ENCODE results near the gene CELA1. TPM values are rescaled to one million over a fixed set of nuclear protein-coding genes. Genes with fewer than 3 reads are reported as not detected.
"Not testable (repeated sequence)": the region's sequence is repeated elsewhere in the genome, so short reads cannot be mapped to it uniquely, and the experiment has no call there.

The CELA1 gene
- total and polyA plus RNA-seq, 2 experiments from 2014 or later: not detected

DNA sequence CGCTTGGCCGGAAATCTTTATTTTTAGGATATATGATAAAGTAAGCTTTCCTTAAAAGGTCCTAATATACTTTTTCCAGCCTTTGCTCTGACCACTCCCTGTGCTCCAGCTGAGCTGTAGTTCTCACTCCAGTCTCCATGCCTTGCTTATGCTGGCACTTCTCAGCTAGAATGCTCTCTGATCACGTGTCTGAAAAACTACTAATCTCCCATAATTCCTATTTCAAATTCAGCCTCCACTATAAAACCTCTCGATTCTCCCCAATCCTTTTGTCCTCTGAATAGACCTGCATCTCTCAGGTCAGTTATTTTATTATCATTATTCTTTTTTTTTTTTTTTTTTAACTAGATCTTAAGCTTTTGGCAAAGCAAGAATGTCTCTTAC, 26.2 kb downstream of the CELA1 start:
- Histone ChIP-seq H3K27me3 (replicated peaks; ENCODE audit: insufficient read depth) (no peaks in the 10 kb centered on the region), H4K20me1 (ENCODE audit: insufficient read depth) (no peaks in the 10 kb centered on the region), H3K79me2 (ENCODE audit: insufficient read depth) (no peaks in the 10 kb centered on the region), H3K4me3 (no peak overlapping the region), H3K4me1 (ENCODE audit: insufficient read depth) (peaks cover 9% of the 10 kb centered on the region), H3K36me3 (ENCODE audit: low read depth) (no peaks in the 10 kb centered on the region), H3K9ac (no peak overlapping the region), H3K27ac (no peak overlapping the region), H2AFZ (peak overlapping the region; percentile 71; the same call in 1 of the 2 replicates), H3F3A (ENCODE audit: insufficient read depth) (no peaks in the 10 kb centered on the region), H3K4me2 (ENCODE audit: unreplicated experiment) (no peak overlapping the region), H3K9me3 (ENCODE audit: low read depth) (no peaks in the 10 kb centered on the region), H3K9me2 (ENCODE audit: insufficient read depth) (no peaks in the 10 kb centered on the region)
- TF ChIP-seq EZH2 (IDR thresholded peaks at IDR 0.05; ENCODE audit: insufficient read depth, poor library complexity, severe bottlenecking) (no peak), EZH2phosphoT487 (IDR thresholded peaks at IDR 0.05; ENCODE audit: insufficient read depth, low read depth) (no peak)
- WGBS, 2 experiments (ENCODE audit: low coverage in 1 of 2, low lambda C conversion rate in 2 of 2, missing lambda C conversion rate in 2 of 2): 41 to 42% methylated on average over 4 of the region's 4 CpGs
- in situ Hi-C loops (cut with MboI): no loop called here
- peak; percentile 15 for DNase-seq

DNA sequence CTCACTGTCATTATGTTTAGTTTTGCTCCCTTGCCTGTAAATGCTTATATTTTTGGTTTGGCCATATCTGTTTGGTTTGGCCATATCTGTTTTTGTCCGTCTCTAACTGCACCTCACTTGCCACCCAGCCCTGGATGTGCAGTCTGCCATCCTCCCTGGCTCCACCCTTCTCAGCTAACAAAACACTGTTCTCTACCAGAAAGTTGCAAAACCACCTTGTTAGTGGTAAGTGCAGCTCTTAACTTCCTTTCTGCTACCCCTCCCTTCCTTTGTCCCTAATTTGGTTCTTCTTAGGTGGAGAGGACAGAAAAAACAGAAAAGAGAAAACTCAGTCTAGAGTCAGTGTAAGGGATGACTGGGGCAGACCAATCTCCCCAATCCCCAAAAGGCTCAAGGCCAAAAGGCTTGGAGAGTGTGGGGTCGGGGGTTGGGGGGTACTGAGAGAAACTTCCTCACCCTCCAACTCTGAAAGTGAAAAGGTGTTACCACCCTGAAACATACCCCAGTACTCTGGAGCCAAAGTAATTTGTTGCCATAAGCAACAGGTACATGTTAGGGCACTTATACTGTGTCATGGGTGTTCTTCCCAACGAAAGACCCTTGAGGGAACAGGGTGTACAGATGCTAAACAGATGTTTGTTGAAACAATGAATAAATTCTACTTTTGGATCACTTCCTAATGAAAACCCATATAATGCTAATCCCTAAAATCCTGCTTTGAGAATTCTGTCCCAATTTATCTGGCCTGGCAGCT, 27.5 kb downstream of the CELA1 start:
- Histone ChIP-seq H3K4me2 (ENCODE audit: unreplicated experiment) (no peak overlapping the region), H3K27ac (no peak overlapping the region), H3F3A (ENCODE audit: insufficient read depth) (no peaks in the 10 kb centered on the region), H3K27me3 (replicated peaks; ENCODE audit: insufficient read depth) (no peaks in the 10 kb centered on the region), H3K9me3 (ENCODE audit: low read depth) (no peaks in the 10 kb centered on the region), H3K36me3 (ENCODE audit: low read depth) (no peaks in the 10 kb centered on the region), H3K9ac (no peak overlapping the region), H2AFZ (peak overlapping the region; percentile 29), H3K4me3 (no peak overlapping the region), H3K79me2 (ENCODE audit: insufficient read depth) (no peaks in the 10 kb centered on the region), H3K4me1 (ENCODE audit: insufficient read depth) (peaks cover 9% of the 10 kb centered on the region), H3K9me2 (ENCODE audit: insufficient read depth) (no peaks in the 10 kb centered on the region), H4K20me1 (ENCODE audit: insufficient read depth) (no peaks in the 10 kb centered on the region)
- in situ Hi-C loops (cut with MboI): no loop called here
- WGBS, 2 experiments (ENCODE audit: low coverage in 1 of 2, low lambda C conversion rate in 2 of 2, missing lambda C conversion rate in 2 of 2): 63 to 72% methylated on average over 3 of the region's 3 CpGs
- no peak for DNase-seq
- no peak for TF ChIP-seq EZH2 (IDR thresholded peaks at IDR 0.05; ENCODE audit: insufficient read depth, poor library complexity, severe bottlenecking)
- no peak for TF ChIP-seq EZH2phosphoT487 (IDR thresholded peaks at IDR 0.05; ENCODE audit: insufficient read depth, low read depth)

DNA sequence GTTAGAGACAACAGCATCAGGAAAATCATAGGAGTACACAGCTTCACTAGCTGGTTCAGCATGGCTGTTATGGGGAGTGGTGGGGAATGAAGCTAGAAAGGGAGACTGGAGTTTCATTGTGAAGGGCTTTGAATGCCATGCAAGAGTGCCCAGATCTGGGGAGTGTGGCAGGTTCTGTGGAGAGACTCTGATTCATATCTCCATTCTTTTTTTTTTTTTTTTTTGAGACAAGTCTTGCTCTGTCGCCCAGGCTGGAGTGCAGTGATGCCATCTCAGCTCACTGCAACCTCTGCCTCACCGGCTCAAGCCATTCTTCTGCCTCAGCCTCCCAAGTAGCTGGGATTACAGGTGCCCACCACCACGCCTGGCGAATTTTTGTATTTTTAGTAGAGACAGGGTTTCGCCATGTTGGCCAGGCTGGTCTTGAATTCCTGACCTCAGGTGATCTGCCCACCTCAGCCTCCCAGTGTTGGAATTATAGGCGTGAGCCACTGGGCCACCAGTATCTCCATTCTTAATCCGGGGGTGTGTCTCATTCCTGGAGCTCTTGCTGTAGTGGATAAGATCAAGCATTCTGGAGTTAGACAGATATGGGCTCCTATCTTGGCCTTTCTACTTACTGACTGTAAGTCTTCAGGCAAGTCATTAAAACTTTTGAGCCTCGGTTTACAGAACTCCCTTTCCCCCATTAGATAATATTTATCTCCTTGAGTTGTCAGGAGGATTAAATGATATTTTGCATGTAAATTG, 28.2 kb downstream of the CELA1 start:
- in situ Hi-C loops (cut with MboI); H3K9me3 ChIP-seq (ENCODE audit: low read depth); DNase-seq; H3F3A ChIP-seq (ENCODE audit: insufficient read depth); H3K4me2 ChIP-seq (ENCODE audit: unreplicated experiment); H3K27ac ChIP-seq; H3K4me3 ChIP-seq; H3K79me2 ChIP-seq (ENCODE audit: insufficient read depth); H3K4me1 ChIP-seq (ENCODE audit: insufficient read depth); H4K20me1 ChIP-seq (ENCODE audit: insufficient read depth); H3K36me3 ChIP-seq (ENCODE audit: low read depth); H3K27me3 ChIP-seq (replicated peaks; ENCODE audit: insufficient read depth); H3K9ac ChIP-seq; H3K9me2 ChIP-seq (ENCODE audit: insufficient read depth): not testable (repeated sequence)
- H2AFZ ChIP-seq: peak overlapping the region; percentile 29; the same call in 1 of the 2 replicates
- 90% methylated on average over 8 of the region's 8 CpGs for WGBS, 2 experiments (ENCODE audit: low coverage in 1 of 2, low lambda C conversion rate in 2 of 2, missing lambda C conversion rate in 2 of 2)

DNA sequence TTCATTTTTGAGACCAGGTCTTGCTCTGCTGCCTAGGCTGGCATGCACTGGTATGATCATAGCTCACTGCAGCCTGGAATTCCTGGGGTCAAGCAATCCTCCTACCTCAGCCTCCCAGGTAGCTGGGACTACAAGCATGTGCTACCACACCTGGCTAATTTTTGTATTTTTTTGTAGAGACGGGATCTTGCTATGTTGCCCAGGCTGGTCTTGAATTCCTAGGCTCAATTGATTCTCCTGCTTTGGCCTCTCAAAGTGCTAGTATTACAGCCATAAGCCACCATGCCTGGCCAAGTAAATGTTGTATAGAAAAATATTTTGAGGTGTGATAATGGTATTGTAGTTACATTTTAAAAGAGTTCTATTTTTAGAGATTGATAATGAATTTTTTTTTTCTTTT, 35.1 kb downstream of the CELA1 start:
- Histone ChIP-seq H3K79me2 (ENCODE audit: insufficient read depth) (no peaks in the 10 kb centered on the region), H3K27me3 (replicated peaks; ENCODE audit: insufficient read depth) (no peaks in the 10 kb centered on the region), H3K4me3 (no peak overlapping the region), H3K9ac (no peak overlapping the region), H3F3A (ENCODE audit: insufficient read depth) (peaks cover 19% of the 10 kb centered on the region), H3K36me3 (ENCODE audit: low read depth) (no peaks in the 10 kb centered on the region), H3K9me3 (ENCODE audit: low read depth) (no peaks in the 10 kb centered on the region), H2AFZ (no peak overlapping the region), H4K20me1 (ENCODE audit: insufficient read depth) (no peaks in the 10 kb centered on the region), H3K27ac (no peak overlapping the region), H3K4me2 (ENCODE audit: unreplicated experiment) (no peak overlapping the region), H3K9me2 (ENCODE audit: insufficient read depth) (no peaks in the 10 kb centered on the region), H3K4me1 (ENCODE audit: insufficient read depth) (peaks cover 17% of the 10 kb centered on the region)
- DNase-seq: no peak
- TF ChIP-seq EZH2phosphoT487 (IDR thresholded peaks at IDR 0.05; ENCODE audit: insufficient read depth, low read depth): no peak
- WGBS, 2 experiments (ENCODE audit: low coverage in 1 of 2, low lambda C conversion rate in 2 of 2, missing lambda C conversion rate in 2 of 2): 86 to 96% methylated on average over 1 of the region's 1 CpG
- in situ Hi-C loops (cut with MboI): no loop called here
